GM12878 (cell line): ENCODE measurements around the gene UBE2E2. TPM values are rescaled to one million over a fixed set of nuclear protein-coding genes. Genes with fewer than 3 reads are reported as not detected.

ENCODE experiments used
- ATAC-seq: fragments of 200-7000 bp; cut with Tn5 transposase; 3 replicates; pipeline ENCODE4 v1.9.1; 2020; ENCODE audit warnings: mild to moderate bottlenecking, moderate library complexity
- BruUV-seq: library from RNA; stranded (reverse); fragments of 400-500 nt; replicated peaks from 2 replicates; lab custom pipeline; 2021; lab: Mats Ljungman, UMichigan
- CTCF ChIA-PET: fragments of 300-600 bp; sonication (Branson Sonifier 250); formaldehyde crosslinking; extraction: SDS; loops from one replicate; lab custom pipeline; 2021; ENCODE audit warnings: inconsistent platforms; lab: Yijun Ruan, JAX
- POLR2A ChIA-PET: fragments of 350-600 bp; formaldehyde crosslinking; extraction: SDS; loops from one replicate; lab custom pipeline; 2021; ENCODE audit warnings: inconsistent platforms; lab: Charles Lee
- RAD21 ChIA-PET: fragments of 300-600 bp; sonication (Branson Sonifier 250); formaldehyde crosslinking; loops from one replicate; lab custom pipeline; 2023; ENCODE audit warnings: antibody characterized with exemption; ENCODE audit not compliant: unreplicated experiment; lab: Charles Lee
- SMC1A ChIA-PET: fragments of 300-600 bp; sonication (Branson Sonifier 250); formaldehyde crosslinking; loops from one replicate; lab custom pipeline; 2023; ENCODE audit not compliant: unreplicated experiment, uncharacterized antibody; lab: Charles Lee
- DNase-seq: peaks from one replicate; pipeline ENCODE4 v3.0.0-alpha.2; 2011; ENCODE audit warnings: low read depth, low spot score
- FAIRE-seq: peaks from 3 replicates; lab custom pipeline; 2011; peaks lifted over from hg19 to GRCh38; lab: Jason Lieb, UNC
- H2AFZ ChIP-seq: 2 replicates; pipeline ENCODE4 v1.6.0; 2011; ENCODE audit warnings: low read depth, low read length, control low read depth; ENCODE audit not compliant: control insufficient read depth
- H3K27ac ChIP-seq: 2 replicates; pipeline ENCODE4 v1.5.1; 2011; ENCODE audit warnings: control low read depth; ENCODE audit not compliant: control insufficient read depth, insufficient read depth
- H3K27me3 ChIP-seq, 2 experiments: replicated peaks in 1 of 2; 2 replicates each; pipeline versions ENCODE4 v1.6.0 to v1.6.1; 2011; ENCODE audit warnings: low read length in 1 of 2; ENCODE audit not compliant: control insufficient read depth in 2 of 2, insufficient read depth in 2 of 2
- H3K36me3 ChIP-seq, 2 experiments: 2 replicates each; pipeline ENCODE4 v1.5.1; 2011; ENCODE audit warnings: low read length in 1 of 2; ENCODE audit not compliant: control insufficient read depth in 2 of 2, insufficient read depth in 2 of 2
- H3K4me1 ChIP-seq: 2 replicates; pipeline ENCODE4 v1.6.1; 2011; ENCODE audit warnings: mild to moderate bottlenecking, low read length, moderate library complexity, mixed read lengths; ENCODE audit not compliant: control insufficient read depth, insufficient read depth
- H3K4me2 ChIP-seq: 2 replicates; pipeline ENCODE4 v1.6.0; 2011; ENCODE audit warnings: control low read depth; ENCODE audit not compliant: control insufficient read depth, insufficient read depth
- H3K4me3 ChIP-seq: fragments of 200-600 bp; sonication (generic); 2 replicates; pipeline ENCODE4 v1.5.1; 2016
- H3K79me2 ChIP-seq: 2 replicates; pipeline ENCODE4 v1.6.0; 2011; ENCODE audit warnings: low read length; ENCODE audit not compliant: control insufficient read depth, insufficient read depth
- H3K9ac ChIP-seq: 2 replicates; pipeline ENCODE4 v1.8.0; 2011; ENCODE audit warnings: low read length, control low read depth, mixed read lengths; ENCODE audit not compliant: control insufficient read depth, insufficient read depth
- H3K9me3 ChIP-seq: replicated peaks from 3 replicates; pipeline ENCODE4 v1.5.1; 2011; ENCODE audit warnings: mild to moderate bottlenecking, low read length; ENCODE audit not compliant: control insufficient read depth, insufficient read depth
- H4K20me1 ChIP-seq: 2 replicates; pipeline ENCODE4 v1.6.0; 2011; ENCODE audit not compliant: control insufficient read depth, insufficient read depth
- BHLHE40 ChIP-seq, 2 experiments: fragments of 450-650 bp in 1 of 2; IDR thresholded peaks; 2 replicates each; pipeline ENCODE4 v1.6.1; 2011 to 2017; ENCODE audit warnings: low read depth in 2 of 2, borderline replicate concordance in 1 of 2, improper control_type of control experiment in 1 of 2, low read length in 1 of 2, mild to moderate bottlenecking in 1 of 2
- HDAC6 ChIP-seq: fragments of 200-600 bp; sonication (generic); IDR thresholded peaks from one replicate; pipeline ENCODE4 v1.8.0; 2017; ENCODE audit warnings: antibody characterized with exemption; ENCODE audit not compliant: unreplicated experiment
- KLF5 ChIP-seq: fragments of 450-650 bp; IDR thresholded peaks from 2 replicates; pipeline ENCODE4 v1.6.1; 2014; ENCODE audit warnings: mild to moderate bottlenecking; ENCODE audit not compliant: partially characterized antibody
- POLR2AphosphoS5 ChIP-seq: IDR thresholded peaks from 2 replicates; pipeline ENCODE4 v1.6.1; 2011; ENCODE audit warnings: mild to moderate bottlenecking, low read length, inconsistent platforms
- RFX5 ChIP-seq: IDR thresholded peaks from 2 replicates; pipeline ENCODE4 v1.6.1; 2011; ENCODE audit warnings: low read depth, low read length, improper control_type of control experiment
- RUNX3 ChIP-seq: IDR thresholded peaks from 2 replicates; pipeline ENCODE4 v1.6.1; 2012; ENCODE audit warnings: low read length, inconsistent platforms
- SMC3 ChIP-seq: IDR thresholded peaks from 2 replicates; pipeline ENCODE4 v1.6.1; 2011; ENCODE audit warnings: low read length, improper control_type of control experiment, borderline replicate concordance
- TAF1 ChIP-seq: IDR thresholded peaks from 2 replicates; pipeline ENCODE4 v1.6.1; 2011; ENCODE audit warnings: mild to moderate bottlenecking, low read depth, low read length, borderline replicate concordance
- ZNF217 ChIP-seq: fragments of 450-650 bp; IDR thresholded peaks from 2 replicates; pipeline ENCODE4 v1.6.1; 2017; ENCODE audit warnings: antibody characterized with exemption, mild to moderate bottlenecking
- WGBS: methylation state at CpG from one replicate; pipeline ENCODE4 v1.1.6; 2016; ENCODE audit warnings: low lambda C conversion rate; ENCODE audit not compliant: insufficient replicate concordance, insufficient coverage; ENCODE audit errors: missing lambda C conversion rate; 5-methylcytosine and 5-hydroxymethylcytosine counted together
- in situ Hi-C: fragments of 300-500 bp; cut with MboI; formaldehyde crosslinking; loops from 9 replicates; pipeline ENCODE4 v1.14.3; 2018; ENCODE audit warnings: mixed read lengths
- intact Hi-C: fragments of 100-400 bp; cut with micrococcal nuclease; formaldehyde crosslinking; loops from one replicate; pipeline ENCODE4 v1.14.2; 2022; ENCODE audit not compliant: unreplicated experiment
- polyA plus RNA-seq, 11 experiments: library from polyadenylated mRNA; depleted of rRNA in 4 of 11; unstranded in 6 of 11; stranded (reverse) in 5 of 11; fragments of >200 nt; fragmentation: Nextera tagmentation in 4 of 11; fragmentation: Illumina TruSeq in 1 of 11; extraction: Ambion mirVana in 4 of 11; extraction: Trizol in 1 of 11; gene quantifications; 1 replicate in 1 of 11; 2 replicates in 10 of 11; pipeline versions ENCODE4 v1.2.1 to v1.2.3, GENCODE V29; 2011 to 2016; ENCODE audit warnings: inconsistent platforms in 2 of 11, missing spikeins in 2 of 11, low read depth in 1 of 11
- total RNA-seq, 4 experiments: library from RNA; depleted of rRNA in 3 of 4; stranded (reverse); fragments of >200 nt in 3 of 4; fragmentation: Illumina TruSeq in 1 of 4; extraction: Trizol in 1 of 4; gene quantifications; 2 replicates each; pipeline versions ENCODE4 v1.2.1 to v1.2.3, GENCODE V29; 2013 to 2021
- TF ChIP-seq, protein P1 (sequence below): IDR thresholded peaks from 2 replicates; pipeline ENCODE4 v1.6.1; 2011; ENCODE audit warnings: low read depth, low read length, improper control_type of control experiment, borderline replicate concordance
- TF ChIP-seq, protein P2 (sequence below): fragments of 450-650 bp; formaldehyde crosslinking; IDR thresholded peaks from 2 replicates; pipeline ENCODE4 v1.4.0; 2022; ENCODE audit warnings: mild to moderate bottlenecking, moderate library complexity

Gene UBE2E2
- total and polyA plus RNA-seq, 10 of the 15 experiments (the other 5 are each of a cell fraction or from before 2014, with no cell fraction given), result 8.7 to 71.0 (median 36.4) TPM

DNA sequence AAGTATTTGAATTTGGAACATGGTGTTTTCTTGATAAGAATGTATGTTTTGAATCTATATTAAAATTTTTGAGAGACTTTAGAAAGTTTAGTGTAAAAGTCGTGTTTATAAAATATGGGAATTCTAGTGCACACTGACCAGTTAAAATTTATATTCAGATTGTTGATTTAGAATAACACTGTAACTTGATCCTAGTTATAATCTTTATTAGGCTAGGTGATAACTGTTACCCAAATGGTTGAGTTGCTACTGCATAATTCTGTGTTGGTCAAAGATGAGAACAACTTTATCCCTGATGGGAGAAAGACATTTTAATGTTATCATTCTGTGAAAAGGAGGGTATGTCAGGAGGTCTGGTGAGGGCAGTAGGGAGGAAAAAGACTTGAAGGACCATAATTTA, 249.3 kb downstream of the UBE2E2 start:
- no peak overlapping the region for H3K4me3 ChIP-seq
- intact Hi-C loops (no loop called here), in situ Hi-C loops (no loop called here)
- ChIA-PET POLR2A (no interaction called here), RAD21 (no interaction called here), SMC1A (interaction anchor here (0.7 kb wide), 1 partner anchor 52 kb away, joined by 4 read pairs; no protein-coding TSS in a partner anchor), CTCF (no interaction called here)
- H3K36me3 ChIP-seq, result no peaks in the 10 kb centered on the region
- no peaks in the 10 kb centered on the region for H4K20me1 ChIP-seq
- no TSS peak for BruUV-seq
- H3K27me3 ChIP-seq, result no peaks in the 10 kb centered on the region
- H3K79me2 ChIP-seq, result no peaks in the 10 kb centered on the region; the same call in none of the 2 replicates
- DNase-seq (no peak), FAIRE-seq (no peak), ATAC-seq (no peak)
- TF ChIP-seq RFX5 (no peak), SMC3 (no peak), TAF1 (no peak), POLR2AphosphoS5 (no peak), RUNX3 (no peak), ZNF217 (no peak), HDAC6 (no peak), KLF5 (no peak), BHLHE40 (IDR thresholded peaks at IDR 0.05; ENCODE audit: borderline replicate concordance in 1 of 2, low read depth in 2 of 2, low read length in 1 of 2) (no peak)
- TF ChIP-seq, protein P1, sequence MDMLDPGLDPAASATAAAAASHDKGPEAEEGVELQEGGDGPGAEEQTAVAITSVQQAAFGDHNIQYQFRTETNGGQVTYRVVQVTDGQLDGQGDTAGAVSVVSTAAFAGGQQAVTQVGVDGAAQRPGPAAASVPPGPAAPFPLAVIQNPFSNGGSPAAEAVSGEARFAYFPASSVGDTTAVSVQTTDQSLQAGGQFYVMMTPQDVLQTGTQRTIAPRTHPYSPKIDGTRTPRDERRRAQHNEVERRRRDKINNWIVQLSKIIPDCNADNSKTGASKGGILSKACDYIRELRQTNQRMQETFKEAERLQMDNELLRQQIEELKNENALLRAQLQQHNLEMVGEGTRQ, result no peak
- TF ChIP-seq, protein P2, sequence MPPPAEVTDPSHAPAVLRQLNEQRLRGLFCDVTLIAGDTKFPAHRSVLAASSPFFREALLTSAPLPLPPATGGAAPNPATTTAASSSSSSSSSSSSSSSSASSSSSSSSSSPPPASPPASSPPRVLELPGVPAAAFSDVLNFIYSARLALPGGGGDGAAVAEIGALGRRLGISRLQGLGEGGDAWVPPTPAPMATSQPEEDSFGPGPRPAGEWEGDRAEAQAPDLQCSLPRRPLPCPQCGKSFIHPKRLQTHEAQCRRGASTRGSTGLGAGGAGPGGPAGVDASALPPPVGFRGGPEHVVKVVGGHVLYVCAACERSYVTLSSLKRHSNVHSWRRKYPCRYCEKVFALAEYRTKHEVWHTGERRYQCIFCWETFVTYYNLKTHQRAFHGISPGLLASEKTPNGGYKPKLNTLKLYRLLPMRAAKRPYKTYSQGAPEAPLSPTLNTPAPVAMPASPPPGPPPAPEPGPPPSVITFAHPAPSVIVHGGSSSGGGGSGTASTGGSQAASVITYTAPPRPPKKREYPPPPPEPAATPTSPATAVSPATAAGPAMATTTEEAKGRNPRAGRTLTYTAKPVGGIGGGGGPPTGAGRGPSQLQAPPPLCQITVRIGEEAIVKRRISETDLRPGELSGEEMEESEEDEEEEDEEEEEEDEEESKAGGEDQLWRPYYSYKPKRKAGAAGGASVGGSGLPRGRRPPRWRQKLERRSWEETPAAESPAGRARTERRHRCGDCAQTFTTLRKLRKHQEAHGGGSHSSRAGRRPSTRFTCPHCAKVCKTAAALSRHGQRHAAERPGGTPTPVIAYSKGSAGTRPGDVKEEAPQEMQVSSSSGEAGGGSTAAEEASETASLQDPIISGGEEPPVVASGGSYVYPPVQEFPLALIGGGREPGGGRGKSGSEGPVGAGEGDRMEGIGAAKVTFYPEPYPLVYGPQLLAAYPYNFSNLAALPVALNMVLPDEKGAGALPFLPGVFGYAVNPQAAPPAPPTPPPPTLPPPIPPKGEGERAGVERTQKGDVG (CRISPR knock-in tag), result no peak
- no peak overlapping the region for H2AFZ ChIP-seq
- no peak overlapping the region for H3K27ac ChIP-seq
- 88% methylated on average over 1 of the region's 1 CpG for WGBS
- no peak overlapping the region for H3K4me2 ChIP-seq
- no peaks in the 10 kb centered on the region; the same call in 2 of the 3 replicates for H3K9me3 ChIP-seq
- H3K9ac ChIP-seq, result no peak overlapping the region
- H3K4me1 ChIP-seq, result no peaks in the 10 kb centered on the region
